A673 (cell line): Measurements from ENCODE around the gene CLEC4A.
"Not testable (repeated sequence)": the region's sequence is repeated elsewhere in the genome, so short reads cannot be mapped to it uniquely, and the experiment has no call there.

Experiments used
- EZH2 ChIP-seq: fragments of 200-600 bp; sonication (generic); IDR thresholded peaks from 2 replicates; pipeline ENCODE4 v1.6.1; 2017; ENCODE audit warnings: borderline replicate concordance, low read depth, mild to moderate bottlenecking, mixed read lengths, antibody characterized with exemption, low read length; ENCODE audit not compliant: poor library complexity, severe bottlenecking
- TF ChIP-seq, protein P1 (sequence below): fragments of 300-800, 200-600 bp; sonication (generic); conservative IDR thresholded peaks from 2 replicates; pipeline ENCODE4 v1.5.1; 2017; ENCODE audit warnings: low read depth, mild to moderate bottlenecking, antibody characterized with exemption, low read length, moderate library complexity, mixed read lengths

DNA sequence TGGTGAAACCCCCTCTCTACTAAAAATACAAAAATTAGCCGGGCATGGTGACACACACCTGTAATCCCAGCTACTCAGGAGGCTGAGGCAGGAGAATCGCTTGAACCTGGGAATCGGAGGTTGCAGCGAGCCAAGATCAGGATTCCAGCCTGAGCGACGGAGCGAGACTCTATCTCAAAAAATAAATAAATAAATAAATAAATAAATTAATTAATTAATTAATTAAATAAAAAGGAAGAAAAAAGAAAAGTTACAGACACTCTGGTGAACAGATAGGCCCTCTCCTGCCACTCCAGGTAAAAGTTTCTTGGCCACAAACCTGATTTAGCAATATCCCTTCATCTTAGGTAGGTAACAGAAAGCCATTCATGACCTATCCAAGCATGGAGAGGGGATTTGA lies 59.5 kb downstream of the CLEC4A start:
- TF ChIP-seq, protein P1, sequence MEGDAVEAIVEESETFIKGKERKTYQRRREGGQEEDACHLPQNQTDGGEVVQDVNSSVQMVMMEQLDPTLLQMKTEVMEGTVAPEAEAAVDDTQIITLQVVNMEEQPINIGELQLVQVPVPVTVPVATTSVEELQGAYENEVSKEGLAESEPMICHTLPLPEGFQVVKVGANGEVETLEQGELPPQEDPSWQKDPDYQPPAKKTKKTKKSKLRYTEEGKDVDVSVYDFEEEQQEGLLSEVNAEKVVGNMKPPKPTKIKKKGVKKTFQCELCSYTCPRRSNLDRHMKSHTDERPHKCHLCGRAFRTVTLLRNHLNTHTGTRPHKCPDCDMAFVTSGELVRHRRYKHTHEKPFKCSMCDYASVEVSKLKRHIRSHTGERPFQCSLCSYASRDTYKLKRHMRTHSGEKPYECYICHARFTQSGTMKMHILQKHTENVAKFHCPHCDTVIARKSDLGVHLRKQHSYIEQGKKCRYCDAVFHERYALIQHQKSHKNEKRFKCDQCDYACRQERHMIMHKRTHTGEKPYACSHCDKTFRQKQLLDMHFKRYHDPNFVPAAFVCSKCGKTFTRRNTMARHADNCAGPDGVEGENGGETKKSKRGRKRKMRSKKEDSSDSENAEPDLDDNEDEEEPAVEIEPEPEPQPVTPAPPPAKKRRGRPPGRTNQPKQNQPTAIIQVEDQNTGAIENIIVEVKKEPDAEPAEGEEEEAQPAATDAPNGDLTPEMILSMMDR = not testable (repeated sequence)
- not testable (repeated sequence) for TF ChIP-seq EZH2
